ENCODE measurements around the gene SLC34A1. TPM values are rescaled to one million over a fixed set of nuclear protein-coding genes. Genes with fewer than 3 reads are reported as not detected.

SLC34A1 gene
- total and polyA plus RNA-seq, 2 of the 13 experiments (the other 11 are each of a cell fraction or from before 2014, with no cell fraction given), result 0.03 to 0.20 TPM

- H3K4me3 ChIP-seq (replicated peaks in 1 of 3; ENCODE audit: insufficient read depth in 1 of 3, low read depth in 2 of 3, low read length in 3 of 3), result no peak overlapping the region
- H3K79me2 ChIP-seq (ENCODE audit: insufficient read depth, low read length), result no peaks in the 10 kb centered on the region
- no peak overlapping the region for H3K4me2 ChIP-seq (ENCODE audit: low read depth, low read length)
- in situ Hi-C loops (cut with HindIII; ENCODE audit: extremely low pct_ligation_motif_present, low pct_unique_long_range_greater_than_20kb) (no loop called here), intact Hi-C loops (cut with micrococcal nuclease; ENCODE audit: unreplicated experiment) (no loop called here)
- ATAC-seq (no peak), DNase-seq (ENCODE audit: low spot score) (no peak), FAIRE-seq (no peak)
- H3K27me3 ChIP-seq (ENCODE audit: control insufficient read depth in 1 of 2, insufficient read depth in 2 of 2, low read length in 2 of 2), result peaks cover 5 to 47% of the 10 kb centered on the region in 2 experiments; a peak in 3 of 5 replicates
- H3K36me3 ChIP-seq (replicated peaks in 1 of 2; ENCODE audit: control insufficient read depth in 1 of 2, insufficient read depth in 2 of 2, low read length in 2 of 2), result no peaks in the 10 kb centered on the region
- H3K9ac ChIP-seq (ENCODE audit: insufficient read depth, low read depth, low read length), result no peak overlapping the region
- H3K27ac ChIP-seq (ENCODE audit: extremely low read length, insufficient read depth, low read length), result no peak overlapping the region
- ChIA-PET POLR2A (interaction anchor here (1.1 to 7.3 kb wide), 4 partner anchors 15 to 54 kb away, joined by 3 to 79 read pairs (median 4); partner anchors contain the start of gene GRK6), CTCF (ENCODE audit: low intra/inter-chr PET ratio, low total read pairs) (no interaction called here)
- WGBS (ENCODE audit: low lambda C conversion rate), result 18% methylated on average over 2 of the region's 5 CpGs
- TF ChIP-seq BCL6 (CRISPR knock-in tag; IDR thresholded peaks at IDR 0.05) (no peak), PRPF4 (IDR thresholded peaks at IDR 0.05; ENCODE audit: low read depth, low read length, poor library complexity, severe bottlenecking) (no peak), ATF7-NPFF (CRISPR knock-in tag; IDR thresholded peaks at IDR 0.05; ENCODE audit: low read depth) (no peak)
- BruUV-seq (replicated peaks), result no TSS peak
- no peak overlapping the region for H2AFZ ChIP-seq (ENCODE audit: low read length)
- peaks cover 29% of the 10 kb centered on the region for H3K4me1 ChIP-seq (ENCODE audit: insufficient read depth, low read length)
- H4K20me1 ChIP-seq (ENCODE audit: insufficient read depth, low read length), result no peaks in the 10 kb centered on the region
- H3K9me3 ChIP-seq (ENCODE audit: low read length), result no peaks in the 10 kb centered on the region
Measured at GRCh38 chr5:177393990-177394389, 9.8 kb downstream of the SLC34A1 start.

GRCh38 chr5:177396078-177396477 lies 11.8 kb downstream of the SLC34A1 start:
- WGBS (ENCODE audit: low lambda C conversion rate), result 100% methylated on average over 1 of the region's 8 CpGs

More at GRCh38 chr5:177396078-177396477, 11.8 kb downstream of the SLC34A1 start:
- no peaks in the 10 kb centered on the region for H3K79me2 ChIP-seq (ENCODE audit: insufficient read depth, low read length)
- no TSS peak for BruUV-seq (replicated peaks)
- intact Hi-C loops (cut with micrococcal nuclease; ENCODE audit: unreplicated experiment), result no loop called here
- H2AFZ ChIP-seq (ENCODE audit: low read length), result no peak overlapping the region
- no peak for TF ChIP-seq ZNF543 (CRISPR knock-in tag; IDR thresholded peaks at IDR 0.05)
- TF ChIP-seq ZNF616 (CRISPR knock-in tag; IDR thresholded peaks at IDR 0.05; ENCODE audit: low read depth), result no peak
- ATAC-seq (no peak), FAIRE-seq (no peak), DNase-seq (ENCODE audit: low spot score) (no peak)
- no peak overlapping the region for H3K27ac ChIP-seq (ENCODE audit: extremely low read length, insufficient read depth, low read length)
- peaks cover 8% of the 10 kb centered on the region for H3K4me1 ChIP-seq (ENCODE audit: insufficient read depth, low read length)
- in situ Hi-C loops (cut with HindIII; ENCODE audit: extremely low pct_ligation_motif_present, low pct_unique_long_range_greater_than_20kb), result no loop called here
- H3K4me2 ChIP-seq (ENCODE audit: low read depth, low read length), result no peak overlapping the region
- POLR2A ChIA-PET, result no interaction called here
- H4K20me1 ChIP-seq (ENCODE audit: insufficient read depth, low read length), result no peaks in the 10 kb centered on the region
- H3K9me3 ChIP-seq (ENCODE audit: low read length), result no peaks in the 10 kb centered on the region
- H3K36me3 ChIP-seq (replicated peaks in 1 of 2; ENCODE audit: control insufficient read depth in 1 of 2, insufficient read depth in 2 of 2, low read length in 2 of 2), result no peaks in the 10 kb centered on the region
- CTCF ChIA-PET (ENCODE audit: low intra/inter-chr PET ratio, low total read pairs), result no interaction called here
- H3K27me3 ChIP-seq (ENCODE audit: control insufficient read depth in 1 of 2, insufficient read depth in 2 of 2, low read length in 2 of 2), result peaks cover 5 to 45% of the 10 kb centered on the region in 2 experiments; a peak in 3 of 5 replicates
- no peak overlapping the region for H3K9ac ChIP-seq (ENCODE audit: insufficient read depth, low read depth, low read length)
- H3K4me3 ChIP-seq (replicated peaks in 1 of 3; ENCODE audit: insufficient read depth in 1 of 3, low read depth in 2 of 3, low read length in 3 of 3), result no peak overlapping the region
